ENCODE measurements around the gene PPM1J. TPM values are rescaled to one million over a fixed set of nuclear protein-coding genes. Genes with fewer than 3 reads are reported as not detected.

Gene PPM1J
- total and polyA plus RNA-seq, 2 of the 13 experiments (the other 11 are each of a cell fraction or from before 2014, with no cell fraction given), result 0.07 to 0.22 TPM

- TF ChIP-seq POLR2G (IDR thresholded peaks at IDR 0.05; ENCODE audit: low read depth, low read length) (peak; percentile 78), PAXIP1 (CRISPR knock-in tag; conservative IDR thresholded peaks at IDR 0.05) (peak; percentile 32; the same call in 1 of the 2 replicates), ASH2L (IDR thresholded peaks at IDR 0.05; ENCODE audit: insufficient read length, low read depth, low read length) (peak; percentile 82), SAFB2 (CRISPR knock-in tag; IDR thresholded peaks at IDR 0.05; ENCODE audit: borderline replicate concordance, low read depth) (no peak), ZNF3 (CRISPR knock-in tag; IDR thresholded peaks at IDR 0.05) (no peak), GMEB1 (CRISPR knock-in tag; IDR thresholded peaks at IDR 0.05; ENCODE audit: borderline replicate concordance) (no peak), ZNF326 (CRISPR knock-in tag; IDR thresholded peaks at IDR 0.05; ENCODE audit: borderline replicate concordance) (no peak), NR2C2 (CRISPR knock-in tag; IDR thresholded peaks at IDR 0.05; ENCODE audit: borderline replicate concordance) (peak; percentile 50), PHF8 (CRISPR knock-in tag; IDR thresholded peaks at IDR 0.05) (peak; percentile 79), NFAT5 (CRISPR knock-in tag; IDR thresholded peaks at IDR 0.05) (0 out of 2 replicates have a peak, but pooled peaks have one; percentile 66), KMT2B (CRISPR knock-in tag; IDR thresholded peaks at IDR 0.05) (peak; percentile 66; the same call in 1 of the 2 replicates), MED8 (CRISPR knock-in tag; IDR thresholded peaks at IDR 0.05; ENCODE audit: insufficient replicate concordance) (peak; percentile 35), ZNF543 (CRISPR knock-in tag; IDR thresholded peaks at IDR 0.05) (peak; percentile 38; the same call in 1 of the 2 replicates), RBM22 (optimal IDR thresholded peaks at IDR 0.05; ENCODE audit: low read length) (peak; percentile 13), ZBTB7A (CRISPR knock-in tag; IDR thresholded peaks at IDR 0.05) (peak; percentile 54; the same call in 1 of the 2 replicates), ZNF143 (CRISPR knock-in tag; IDR thresholded peaks at IDR 0.05) (0 out of 2 replicates have a peak, but pooled peaks have one; percentile 17), PITX1 (CRISPR knock-in tag; IDR thresholded peaks at IDR 0.05) (peak; percentile 49), MTA1 (CRISPR knock-in tag; IDR thresholded peaks at IDR 0.05; ENCODE audit: borderline replicate concordance) (peak; percentile 72; the same call in 1 of the 2 replicates)
Measured at GRCh38 chr1:112674440-112674985, 40.6 kb downstream of the PPM1J start, which contains the start of gene MOV10 (continued).

Data from HepG2 (cell line).